IPS DF 4.7 (cell line): Measurements from ENCODE around the gene FOXK1.

Experiments used
- DNase-seq: peaks from one replicate; pipeline ENCODE4 v3.0.0-alpha.2; 2013; ENCODE audit warnings: low spot score; ENCODE audit errors: extremely low read depth

The FOXK1 gene

DNA sequence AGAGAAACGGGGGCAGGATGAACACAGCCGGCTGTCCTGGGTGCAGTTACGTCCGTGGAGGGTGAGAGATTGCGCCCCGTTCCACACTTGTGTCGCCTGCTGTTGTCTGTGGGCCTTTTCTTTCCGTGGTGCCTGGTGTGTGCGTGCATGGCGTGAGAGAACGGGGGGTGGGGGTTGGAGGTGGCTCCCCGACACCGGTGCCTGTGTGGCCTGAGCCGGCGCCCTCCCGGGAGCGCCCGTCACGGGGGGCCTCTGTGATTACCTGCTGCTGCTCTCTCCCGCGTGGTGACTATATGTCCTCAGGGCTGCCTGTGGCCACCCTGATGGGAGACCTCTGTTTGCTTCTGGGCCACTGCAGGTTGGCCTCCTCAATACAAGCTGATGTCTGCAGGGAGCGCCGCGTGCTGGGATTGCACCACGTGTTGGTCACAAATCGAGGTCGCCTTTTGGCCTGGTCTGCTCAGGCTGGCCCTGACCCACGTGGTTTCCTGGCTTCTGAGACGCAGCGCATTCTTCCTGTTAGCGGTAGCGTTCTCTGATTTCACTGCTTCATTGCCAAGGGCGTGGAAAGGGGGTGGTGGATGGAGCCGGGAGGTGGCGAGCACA is 82.4 kb downstream of the FOXK1 start:
- DNase-seq: no peak

DNA sequence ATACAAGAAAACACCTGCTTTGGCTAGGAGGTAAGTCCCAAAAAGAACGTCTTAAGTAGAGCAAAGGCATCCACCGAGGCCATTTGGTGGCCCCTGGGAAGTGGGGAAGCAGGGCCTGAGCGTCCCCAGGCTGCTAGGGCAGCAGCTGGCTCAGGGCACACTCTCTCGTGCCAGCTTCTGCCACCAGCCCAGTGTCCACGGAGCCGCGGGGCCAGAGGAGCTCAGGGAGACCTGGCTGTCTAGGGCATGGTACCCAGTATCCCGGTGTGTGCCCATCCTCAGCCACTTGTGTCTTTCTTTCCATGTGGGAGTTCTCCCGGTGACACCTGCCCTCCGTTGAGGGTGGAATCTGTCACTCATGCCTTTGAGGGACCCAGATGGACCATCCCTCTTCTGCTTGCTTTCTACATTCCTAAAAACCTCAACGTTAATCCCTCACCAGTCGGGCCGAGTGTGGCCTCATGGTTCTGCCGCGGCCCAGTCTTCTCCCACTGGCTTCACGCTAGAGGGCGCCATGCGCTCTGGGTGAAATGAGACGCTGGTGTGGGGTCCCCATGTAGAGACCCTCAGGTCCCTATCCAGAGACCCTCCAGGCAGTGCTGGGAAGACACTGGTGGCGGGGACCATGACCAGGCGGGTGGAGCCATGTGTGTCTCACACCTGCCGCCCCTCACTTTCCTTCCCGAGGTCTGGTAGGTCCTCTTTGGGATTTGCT is 83.8 kb downstream of the FOXK1 start:
- no peak for DNase-seq

DNA sequence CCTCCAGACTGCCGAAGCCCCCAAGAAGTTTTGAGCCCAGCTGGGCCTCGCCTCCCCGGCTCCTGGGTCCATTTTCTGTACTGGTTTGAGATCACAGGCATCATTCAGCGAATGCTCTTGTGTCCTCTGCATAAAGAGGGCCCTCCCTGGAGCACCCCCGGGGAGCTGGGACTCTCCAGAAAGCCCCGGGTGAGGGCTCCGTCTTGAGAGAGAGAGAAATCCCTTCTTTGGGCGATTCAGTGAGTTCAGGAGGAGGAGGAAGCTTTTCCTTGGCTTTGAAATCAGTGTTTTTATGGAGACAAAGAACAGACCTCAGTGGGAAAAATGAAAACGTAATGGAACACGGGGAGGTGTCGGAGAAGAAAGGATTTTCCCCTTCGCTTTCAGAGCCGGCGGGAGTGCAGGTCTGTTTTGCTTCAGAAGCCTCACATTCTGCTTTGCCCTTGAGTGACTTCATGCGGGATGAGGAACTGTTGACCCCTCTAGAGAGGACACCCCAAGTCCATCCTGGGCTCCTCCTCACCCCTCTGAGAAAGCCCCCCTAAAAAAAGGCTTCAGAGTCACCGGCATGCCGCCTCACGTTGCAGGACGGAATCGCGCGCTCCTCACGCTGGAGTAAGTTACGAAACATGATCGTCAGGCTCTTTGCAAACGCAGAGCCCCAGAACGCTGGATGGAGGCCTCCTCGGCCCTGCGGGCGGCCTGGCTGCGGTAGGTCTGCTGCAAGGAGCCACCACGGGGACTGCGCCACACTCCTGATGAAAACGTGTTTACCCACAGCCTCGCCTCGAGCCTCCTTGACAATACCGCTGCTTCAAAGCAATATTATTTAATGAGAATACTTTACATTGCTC is 84.8 kb downstream of the FOXK1 start:
- no peak for DNase-seq

DNA sequence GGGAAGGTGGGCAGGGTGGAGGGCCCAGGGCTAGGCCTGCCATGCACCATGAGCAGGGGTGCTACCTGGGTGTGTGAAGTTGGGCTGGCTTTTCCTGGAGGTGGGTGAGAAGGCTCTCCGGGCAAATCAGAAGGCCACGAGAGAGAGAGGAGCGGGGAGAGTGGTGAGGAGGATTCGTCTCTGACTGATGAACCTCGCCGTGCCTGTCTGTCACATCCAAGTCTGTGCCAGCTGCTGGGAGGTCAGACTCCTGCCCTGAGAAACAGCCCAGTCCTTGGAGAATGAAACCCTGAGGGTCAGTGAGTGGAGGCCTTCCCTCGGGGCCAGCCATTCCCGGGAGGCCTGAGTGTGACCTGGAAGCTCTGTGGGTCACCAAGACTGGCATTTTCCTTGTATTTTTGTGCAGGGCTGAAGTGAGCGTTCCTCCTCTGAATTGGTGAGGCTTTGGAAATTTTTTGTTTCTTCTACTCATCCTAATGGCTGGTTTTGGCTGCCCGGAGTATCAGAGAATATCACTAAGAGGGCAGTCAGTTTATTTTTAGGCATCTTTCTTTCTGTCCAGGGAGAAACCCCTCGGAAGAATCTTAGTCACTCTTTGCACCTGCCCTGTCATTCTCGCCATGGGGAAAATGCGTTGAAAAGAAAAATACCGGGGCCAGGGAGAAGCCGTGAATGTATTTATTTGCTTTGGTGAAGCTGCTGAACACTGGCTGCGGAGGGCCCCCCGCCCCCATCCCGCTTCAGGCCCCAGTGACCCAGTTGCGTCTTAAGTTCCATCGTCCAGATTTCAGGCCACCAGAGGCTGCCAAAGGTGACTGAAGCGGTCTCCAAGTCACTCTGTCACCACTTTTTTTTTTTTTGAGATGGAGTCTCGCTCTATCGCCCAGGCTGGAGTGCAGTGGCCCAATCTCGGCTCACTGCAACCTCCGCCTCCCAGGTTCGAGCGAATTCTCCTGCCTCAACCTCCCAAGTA is 86.8 kb downstream of the FOXK1 start:
- DNase-seq: no peak

DNA sequence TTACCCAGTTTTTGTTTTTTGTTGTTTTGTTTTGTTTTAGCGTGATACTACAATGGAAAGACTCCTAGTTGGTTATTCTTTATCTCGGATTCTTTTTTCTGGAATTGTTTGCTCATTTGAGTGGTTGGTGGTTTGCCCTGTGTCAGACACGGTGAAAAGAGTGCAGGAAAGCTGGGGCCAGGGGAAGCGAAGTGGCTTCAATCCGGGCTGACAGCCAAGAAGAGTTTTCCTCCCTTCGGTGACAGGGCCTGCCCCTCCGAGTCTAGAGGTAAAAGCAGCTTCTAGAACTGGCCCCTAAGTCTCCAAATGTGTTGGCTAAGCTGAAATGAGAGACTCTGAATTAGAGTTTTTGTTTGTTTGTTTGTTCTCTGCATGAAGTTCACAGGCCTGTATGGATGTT is 87.7 kb downstream of the FOXK1 start:
- no peak for DNase-seq

DNA sequence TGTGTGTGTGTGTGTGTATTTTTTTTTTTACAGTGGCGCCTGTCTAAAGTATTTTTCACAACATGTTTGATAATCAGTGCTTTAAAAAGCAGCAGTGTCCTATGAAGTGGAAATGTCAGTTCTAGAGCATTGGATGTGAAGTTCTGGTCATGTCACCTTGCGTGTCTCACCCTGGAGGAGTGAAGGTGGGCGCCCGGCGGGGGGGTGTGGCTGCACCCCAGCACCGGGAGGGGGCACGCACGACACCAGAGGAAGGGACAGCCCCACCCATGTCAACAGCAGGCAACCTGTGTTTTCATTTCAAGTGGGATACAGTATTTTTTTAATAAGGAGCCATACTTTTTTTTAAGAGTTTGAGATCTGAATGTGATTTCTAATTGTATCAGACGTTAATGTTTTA is 88.8 kb downstream of the FOXK1 start:
- DNase-seq: no peak

DNA sequence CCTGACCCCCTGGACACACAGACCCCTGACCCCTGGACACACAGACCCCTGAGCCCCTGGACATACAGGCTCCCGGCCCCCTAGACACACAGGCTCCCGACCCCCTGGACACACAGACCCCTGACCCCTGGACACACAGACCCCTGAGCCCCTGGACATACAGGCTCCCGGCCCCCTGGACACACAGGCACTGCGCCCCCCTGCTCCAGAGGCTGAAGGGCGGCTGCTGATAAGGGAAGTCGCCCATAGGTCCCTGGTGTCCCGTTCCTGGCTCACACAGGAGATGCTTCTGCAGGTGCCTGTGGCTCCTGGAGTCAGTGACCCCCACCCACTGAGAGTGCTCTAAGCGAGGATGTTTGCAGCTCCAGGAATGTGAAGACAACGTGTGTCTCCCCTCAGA is 89.6 kb downstream of the FOXK1 start:
- DNase-seq: no peak

DNA sequence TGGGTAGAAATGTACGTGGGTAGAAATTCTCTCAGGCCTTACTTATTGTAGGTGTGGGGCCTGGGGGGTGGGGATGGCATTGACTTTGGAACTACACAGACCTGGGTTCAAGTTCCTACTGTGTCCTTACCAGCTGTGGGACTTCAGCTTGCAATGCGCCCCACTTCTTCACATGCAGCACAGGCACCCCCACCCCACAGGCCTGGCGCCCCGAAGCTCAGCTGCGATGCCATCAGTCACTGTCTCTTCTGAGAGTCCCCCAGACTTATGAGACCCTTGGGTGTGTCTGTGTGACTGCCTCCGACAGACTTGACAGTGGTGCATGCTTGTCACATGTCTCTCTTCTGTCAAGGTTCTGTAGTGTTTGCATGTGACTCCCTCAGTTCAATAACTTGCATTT is 90.2 kb downstream of the FOXK1 start:
- DNase-seq: no peak

DNA sequence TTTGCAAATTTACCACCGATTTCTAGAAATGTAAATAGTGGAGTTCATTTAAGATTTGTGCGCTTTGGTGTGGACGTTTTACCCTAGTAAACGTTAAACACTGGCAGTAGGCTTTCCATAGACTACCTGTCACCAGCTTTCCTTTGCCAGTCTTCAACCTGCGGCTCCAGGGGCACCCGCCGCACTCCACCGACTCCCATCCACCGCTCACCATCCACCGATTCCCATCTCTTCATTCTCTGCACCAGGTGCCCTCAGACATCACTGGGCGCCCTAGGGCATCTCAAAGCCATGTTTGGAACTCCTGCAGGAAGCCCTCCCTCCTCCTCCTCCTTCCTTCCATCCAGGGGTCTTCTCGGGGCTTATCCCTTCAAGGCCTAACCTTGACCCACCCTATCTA is 91.9 kb downstream of the FOXK1 start:
- no peak for DNase-seq

DNA sequence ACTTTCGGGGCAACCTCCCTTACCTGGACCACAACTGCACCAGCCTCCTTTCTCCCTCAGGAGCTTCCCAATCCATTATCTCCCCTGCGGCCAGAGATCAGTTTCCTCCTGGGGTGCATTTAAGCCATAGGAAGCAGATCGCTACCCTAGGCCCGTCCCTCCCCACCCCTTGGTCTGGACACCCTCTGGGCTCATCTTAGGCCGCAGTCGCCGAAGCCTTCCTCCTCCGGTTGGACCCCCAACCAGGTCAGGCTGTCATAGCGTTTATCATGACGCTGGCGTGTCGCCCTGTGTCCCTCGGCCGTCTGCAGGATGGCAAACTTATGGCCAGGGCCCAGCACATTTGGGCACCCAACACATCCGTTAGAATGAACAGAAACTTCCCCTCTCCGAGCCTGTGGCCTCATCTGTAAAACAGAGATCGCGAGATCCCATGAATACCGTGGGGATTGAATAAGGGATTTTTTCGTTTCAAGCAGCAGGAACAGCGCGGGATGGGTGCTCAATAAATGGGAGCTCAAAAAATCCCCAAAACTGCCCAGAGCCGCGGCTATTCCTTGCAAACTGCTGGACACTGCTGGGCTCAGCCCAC is 92.7 kb downstream of the FOXK1 start:
- DNase-seq: no peak

DNA sequence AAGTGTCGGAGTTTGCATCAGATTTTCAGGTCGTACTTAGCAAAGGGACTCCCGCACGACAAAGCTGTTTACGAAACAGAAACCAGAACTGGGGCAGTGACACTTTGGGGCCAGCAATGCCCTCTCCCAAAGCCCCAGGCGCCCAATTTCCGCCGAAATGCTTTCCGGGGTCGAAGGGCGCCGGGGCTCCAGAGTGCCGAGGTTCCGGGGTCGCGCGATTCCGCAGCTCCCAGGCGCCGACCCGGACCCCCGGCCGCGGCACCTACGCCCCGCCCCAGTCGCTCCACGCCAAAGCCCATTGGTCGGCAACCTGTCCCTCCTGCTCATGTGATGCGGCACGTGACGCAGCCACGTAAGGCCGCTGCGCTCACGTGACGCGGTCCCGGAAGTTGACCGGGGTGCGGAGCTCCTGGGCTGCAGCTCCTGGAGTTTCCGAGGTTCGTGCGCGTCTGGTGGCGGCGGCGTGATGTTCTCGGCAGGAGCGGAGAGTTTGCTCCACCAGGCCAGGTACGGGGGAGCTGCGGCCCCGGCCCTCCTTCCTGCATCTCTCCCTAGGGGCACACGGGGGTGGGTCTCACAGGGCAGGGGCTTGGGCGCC is 93.3 kb downstream of the FOXK1 start, which contains the start of gene AP5Z1:
AP5Z1 (plus strand) TSS at position 374 of the 598 bp plus-strand sequence; CDS start at position 467, 93 bp downstream.
- DNase-seq: no peak

DNA sequence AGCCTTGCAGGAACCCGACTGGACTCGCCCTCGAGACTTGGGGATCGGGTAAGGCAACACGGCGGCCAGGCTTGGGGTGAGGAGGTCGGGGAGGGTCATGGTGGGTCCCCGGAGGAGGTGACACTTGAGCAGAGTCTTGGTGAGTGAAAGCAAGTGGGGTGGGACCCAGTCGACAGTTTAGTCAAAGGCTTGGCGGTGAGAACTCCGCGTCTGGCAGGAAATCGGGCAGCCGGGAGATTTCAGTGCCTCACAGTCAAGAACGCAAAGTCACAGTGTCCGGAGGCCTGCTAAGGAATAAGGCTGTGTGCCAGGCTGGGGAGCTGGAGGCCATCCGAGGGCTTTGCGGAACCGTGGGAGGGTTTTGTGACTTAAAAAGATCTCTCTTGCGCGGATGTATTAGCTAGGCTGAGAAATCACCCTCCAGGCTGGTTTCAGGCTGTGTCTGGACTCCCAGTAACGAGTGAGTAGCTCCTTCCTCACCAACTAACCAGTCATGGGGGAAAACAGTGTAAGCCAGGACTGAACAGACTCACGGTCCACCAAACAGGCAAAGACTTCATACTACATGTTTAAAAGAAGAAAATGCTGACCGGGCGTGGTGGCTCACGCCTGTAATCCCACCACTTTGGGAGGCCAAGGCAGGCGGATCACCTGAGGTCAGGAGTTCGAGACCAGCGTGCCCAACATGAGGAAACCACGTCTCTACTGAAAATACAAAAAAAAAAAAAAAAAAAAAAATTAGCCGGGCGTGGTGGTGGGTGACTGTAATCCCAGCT is 93.9 kb downstream of the FOXK1 start:
- no peak for DNase-seq

DNA sequence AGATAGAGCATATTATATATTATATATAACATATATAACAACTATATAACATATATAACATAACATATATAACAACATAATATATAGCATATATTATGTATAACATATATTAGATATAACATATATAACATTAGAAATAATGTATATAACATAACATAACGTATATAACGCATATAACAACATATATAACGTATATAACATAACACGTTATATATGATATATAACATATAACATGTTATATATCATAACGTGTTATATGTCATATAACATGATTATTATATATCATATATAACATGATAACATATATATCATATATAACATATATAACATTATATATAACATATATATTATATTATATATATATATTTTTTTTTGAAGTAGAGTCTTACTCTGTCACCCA is 97.0 kb downstream of the FOXK1 start:
- DNase-seq: no peak

DNA sequence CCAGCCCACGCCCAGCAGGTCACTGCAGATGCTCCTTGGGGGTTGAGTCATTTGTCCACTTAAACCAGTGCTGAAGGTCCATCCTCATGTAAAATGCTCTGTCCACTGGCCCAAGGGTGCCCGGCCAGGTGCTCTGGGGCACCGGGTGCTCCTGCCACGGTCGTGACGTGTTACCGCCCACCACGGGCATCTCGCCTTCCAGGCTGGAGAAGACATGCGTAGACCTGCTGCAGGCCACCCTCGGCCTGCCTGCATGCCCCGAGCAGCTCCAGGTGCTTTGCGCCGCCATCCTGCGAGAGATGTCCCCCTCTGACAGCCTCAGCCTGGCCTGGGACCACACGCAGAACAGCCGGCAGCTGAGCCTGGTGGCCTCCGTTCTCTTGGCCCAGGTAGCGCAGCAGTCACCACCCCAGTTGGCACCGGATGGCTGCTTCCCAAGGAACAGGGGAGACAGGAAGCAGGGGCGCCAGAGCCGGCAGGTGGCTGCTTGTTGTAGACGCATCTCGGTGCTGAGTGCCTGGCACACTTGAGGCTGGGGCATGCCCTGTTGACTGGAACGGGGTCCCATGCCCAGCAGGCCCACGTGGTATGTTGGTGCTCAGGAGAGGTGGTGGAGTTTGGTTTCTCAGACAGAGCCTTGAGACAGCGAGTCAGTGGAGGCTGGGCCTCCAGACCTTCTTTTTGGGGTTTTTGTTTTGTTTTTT is 99.4 kb downstream of the FOXK1 start:
- DNase-seq: no peak

DNA sequence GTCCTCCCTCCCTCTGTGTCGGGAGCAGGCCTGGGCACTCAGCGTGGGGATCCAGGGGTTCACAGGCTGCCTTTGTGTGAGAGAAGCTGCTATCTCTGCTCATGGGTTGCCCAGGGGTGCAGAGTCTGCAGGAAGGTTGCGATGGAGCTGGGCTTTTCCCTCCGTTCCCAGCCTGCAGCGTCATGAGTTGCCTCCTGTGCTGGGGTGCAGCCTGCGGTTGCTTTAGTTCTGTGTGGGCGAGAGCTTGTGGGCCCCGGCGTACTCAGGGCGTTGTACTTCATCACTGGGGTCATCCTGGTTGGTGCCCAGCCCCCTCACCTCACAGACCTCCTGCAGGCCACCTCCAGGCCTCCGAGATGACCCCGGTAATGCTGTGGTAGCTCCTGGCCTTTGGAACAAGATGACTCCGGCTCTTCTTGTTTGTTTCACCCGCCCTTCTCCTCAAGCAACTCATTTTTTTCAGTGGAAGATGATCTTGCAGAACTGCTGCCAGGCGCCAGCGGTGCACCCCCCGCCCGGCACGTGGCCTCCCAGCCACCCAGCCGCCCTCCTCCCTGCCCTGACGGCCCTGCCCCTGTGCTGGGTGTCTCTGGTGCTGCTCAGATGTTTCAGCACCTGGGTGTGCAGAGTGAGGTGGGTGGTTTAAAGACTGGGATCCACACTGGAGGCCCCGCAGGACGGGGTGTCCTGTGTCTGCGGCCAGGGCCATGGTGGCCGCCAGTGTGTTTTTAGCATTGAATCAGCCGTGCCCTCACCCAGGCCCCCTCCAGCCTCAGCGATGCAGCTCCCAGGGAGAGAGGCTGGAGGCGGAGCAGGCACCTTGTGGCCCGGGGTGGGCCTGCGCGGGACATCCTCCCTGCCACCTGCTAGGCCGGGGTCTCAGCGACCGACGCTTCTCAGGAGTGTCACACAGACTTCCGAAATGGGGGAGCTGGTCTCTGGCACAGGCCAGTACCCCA is 100.5 kb downstream of the FOXK1 start:
- DNase-seq: no peak

DNA sequence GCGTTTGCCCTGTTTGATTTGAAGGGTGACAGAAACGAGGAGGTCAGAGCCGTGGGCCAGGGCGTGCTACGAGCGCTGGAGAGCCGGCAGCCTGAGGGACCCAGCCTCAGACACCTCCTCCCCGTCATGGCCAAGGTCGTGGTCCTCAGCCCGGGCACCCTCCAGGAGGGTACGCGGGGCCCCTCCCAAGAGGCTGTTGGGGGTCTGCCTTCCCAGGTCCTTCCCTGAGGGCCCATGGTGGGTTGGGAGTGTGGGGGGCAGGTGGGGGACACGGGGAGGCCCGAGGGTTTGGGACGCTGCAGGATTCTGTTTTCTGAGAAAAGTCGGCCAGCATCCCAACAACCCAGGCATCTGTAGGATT is 101.2 kb downstream of the FOXK1 start:
- no peak for DNase-seq

DNA sequence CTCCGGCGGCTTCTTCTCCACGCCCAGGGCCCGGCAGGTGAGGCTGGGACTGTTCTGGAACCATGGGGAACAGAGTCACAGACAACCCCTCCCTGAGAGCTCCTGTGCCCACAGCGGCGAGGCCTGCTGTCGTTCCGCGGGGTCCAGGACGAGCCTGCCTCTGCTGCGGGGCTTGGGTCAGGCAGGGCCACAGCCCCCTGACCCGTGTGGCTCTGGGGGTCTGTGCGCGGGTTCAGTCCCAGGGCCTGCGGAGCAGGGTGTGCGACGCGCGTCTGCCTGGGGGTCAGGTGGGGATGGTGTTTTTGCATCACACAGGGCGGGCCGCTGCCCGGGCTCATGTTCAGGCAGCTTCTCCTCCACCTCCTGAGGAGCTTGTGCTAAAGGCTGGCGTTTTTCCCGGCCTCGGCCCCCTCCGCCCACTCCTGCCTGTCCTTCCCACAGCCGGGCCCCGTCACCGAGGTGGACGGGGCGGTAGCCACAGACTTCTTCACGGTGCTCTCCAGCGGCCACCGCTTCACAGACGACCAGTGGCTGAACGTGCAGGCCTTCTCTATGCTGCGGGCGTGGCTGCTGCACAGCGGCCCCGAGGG is 101.8 kb downstream of the FOXK1 start:
- DNase-seq: no peak

DNA sequence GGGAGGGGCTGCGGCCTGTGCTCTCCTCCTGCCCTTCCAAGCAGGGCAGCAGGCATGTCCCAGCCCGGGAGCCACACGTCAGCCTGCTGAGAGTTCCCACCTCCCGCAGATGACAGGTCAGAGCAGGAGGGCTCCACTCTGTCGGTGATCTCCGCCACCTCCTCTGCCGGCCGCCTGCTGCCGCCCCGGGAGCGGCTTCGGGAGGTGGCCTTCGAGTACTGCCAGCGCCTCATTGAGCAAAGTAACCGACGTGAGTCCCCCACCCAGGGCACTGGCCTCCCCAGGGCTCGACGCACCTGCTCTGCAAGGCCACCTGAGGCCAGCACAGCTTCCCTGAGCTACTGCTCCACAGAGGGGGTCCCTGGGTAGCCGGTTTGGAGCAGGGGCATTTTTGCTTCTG is 102.7 kb downstream of the FOXK1 start:
- DNase-seq: no peak
